ENCODE measurements around the gene ORM2. TPM values are rescaled to one million over a fixed set of nuclear protein-coding genes. Genes with fewer than 3 reads are reported as not detected.
"Not testable (repeated sequence)": the region's sequence is repeated elsewhere in the genome, so short reads cannot be mapped to it uniquely, and the experiment has no call there.

The ORM2 gene
- polyA plus RNA-seq, 3 donors = not detected

DNA sequence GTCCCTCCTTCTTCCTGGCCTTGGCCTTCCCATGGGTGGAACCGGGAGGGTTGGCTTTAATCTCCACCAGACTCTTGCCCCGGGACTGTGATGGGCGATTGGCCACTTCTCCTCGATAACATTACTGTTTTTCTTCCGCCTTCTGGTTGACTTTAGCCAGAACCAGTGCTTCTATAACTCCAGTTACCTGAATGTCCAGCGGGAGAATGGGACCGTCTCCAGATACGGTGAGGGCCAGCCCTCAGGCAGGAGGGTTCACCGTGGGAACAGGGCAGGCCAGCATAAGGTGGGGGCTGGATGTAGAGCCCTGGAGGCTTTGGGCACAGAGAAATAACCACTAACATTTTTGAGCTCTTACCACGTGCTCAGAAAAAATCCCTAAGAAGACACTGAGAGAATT lies 967 bp downstream of the ORM2 start:
- no peak for DNase-seq

DNA sequence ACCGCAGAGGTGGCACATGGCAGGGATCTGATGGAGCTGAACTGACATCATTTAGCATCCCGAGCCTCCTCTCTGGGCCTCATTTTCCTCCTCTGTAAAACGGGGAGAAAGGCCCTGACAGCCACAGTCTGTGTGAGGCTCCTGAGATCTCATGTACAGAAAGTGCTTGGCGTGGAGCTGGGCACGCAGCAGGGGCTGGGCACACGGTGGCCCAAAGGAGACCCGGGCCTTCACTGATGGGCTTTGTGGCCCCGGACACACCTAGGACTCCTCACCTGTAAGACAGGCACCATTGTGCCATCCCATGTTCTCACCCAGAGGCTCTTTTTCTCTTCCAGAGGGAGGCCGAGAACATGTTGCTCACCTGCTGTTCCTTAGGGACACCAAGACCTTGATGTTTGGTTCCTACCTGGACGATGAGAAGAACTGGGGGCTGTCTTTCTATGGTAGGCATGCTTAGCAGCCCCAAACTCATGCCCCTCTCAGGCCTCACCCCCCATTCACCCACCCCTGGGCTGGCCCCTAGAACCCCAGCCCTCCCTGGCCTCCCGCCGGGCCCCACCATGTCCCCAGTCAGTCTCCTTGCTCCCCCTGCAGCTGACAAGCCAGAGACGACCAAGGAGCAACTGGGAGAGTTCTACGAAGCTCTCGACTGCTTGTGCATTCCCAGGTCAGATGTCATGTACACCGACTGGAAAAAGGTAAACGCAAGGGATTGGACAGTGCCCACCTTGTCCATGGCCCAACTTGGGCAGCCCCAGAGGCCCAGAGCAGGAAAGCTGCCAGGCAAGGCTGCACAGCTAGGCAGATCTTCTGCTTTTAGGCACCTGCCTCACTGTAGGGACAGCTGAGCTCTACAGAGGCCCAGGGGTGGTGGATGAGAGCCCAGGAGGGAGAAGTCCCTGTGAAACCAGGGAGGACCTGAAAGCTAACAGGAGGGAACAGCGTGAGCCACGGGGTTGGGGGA lies 1.8 kb downstream of the ORM2 start:
- DNase-seq = not testable (repeated sequence)

GRCh38 chr9:114332474-114333040 lies 2.9 kb downstream of the ORM2 start:
- not testable (repeated sequence) for DNase-seq

DNA sequence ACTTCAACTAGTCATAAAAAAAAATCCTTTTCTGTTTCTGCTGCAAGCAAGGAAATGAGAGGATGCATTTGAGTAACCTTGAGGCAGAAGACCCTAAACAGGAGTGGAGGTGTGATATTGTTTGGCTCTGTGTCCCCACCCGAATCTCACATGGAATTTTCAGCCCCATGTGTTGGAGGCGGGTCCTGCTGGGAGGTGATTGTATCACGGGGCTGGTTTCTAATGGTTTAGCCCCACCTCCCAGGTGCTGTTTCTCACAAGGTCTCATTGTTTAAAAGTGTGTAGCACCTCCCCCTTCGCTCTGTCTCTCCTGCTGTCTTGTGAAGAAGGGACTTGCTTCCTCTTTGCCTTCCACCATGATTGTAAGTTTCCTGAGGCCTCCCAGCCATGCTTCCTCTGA lies 4.0 kb downstream of the ORM2 start:
- not testable (repeated sequence) for DNase-seq

GRCh38 chr9:114334490-114334889 lies 4.8 kb downstream of the ORM2 start:
- DNase-seq = no peak

GRCh38 chr9:114335745-114336144 lies 6.1 kb downstream of the ORM2 start:
- DNase-seq = no peak

- DNase-seq = no peak
These were observed 6.5 kb downstream of the ORM2 start for GRCh38 chr9:114336157-114336556.

- DNase-seq = no peak
These were observed 7.2 kb downstream of the ORM2 start for GRCh38 chr9:114336699-114337395.

DNA sequence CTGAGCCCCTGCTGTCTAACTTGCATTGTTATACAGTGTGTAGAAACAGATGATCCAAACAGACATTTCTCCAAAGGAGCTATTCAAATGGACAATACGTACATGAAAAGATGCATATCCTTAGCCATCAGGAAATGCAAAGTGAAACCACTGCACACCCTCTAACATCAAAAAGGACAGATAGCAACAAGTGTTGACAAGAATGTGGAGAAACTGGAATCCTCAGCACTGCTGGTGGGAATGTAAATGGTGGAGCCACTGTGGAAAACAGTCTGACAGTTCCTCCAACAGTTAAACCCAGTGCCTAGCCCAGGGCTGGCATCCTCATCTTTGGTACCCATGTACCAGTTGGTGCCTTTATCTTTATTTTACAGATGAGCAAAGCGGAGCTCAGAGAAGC lies 8.5 kb downstream of the ORM2 start:
- no peak for DNase-seq

DNA sequence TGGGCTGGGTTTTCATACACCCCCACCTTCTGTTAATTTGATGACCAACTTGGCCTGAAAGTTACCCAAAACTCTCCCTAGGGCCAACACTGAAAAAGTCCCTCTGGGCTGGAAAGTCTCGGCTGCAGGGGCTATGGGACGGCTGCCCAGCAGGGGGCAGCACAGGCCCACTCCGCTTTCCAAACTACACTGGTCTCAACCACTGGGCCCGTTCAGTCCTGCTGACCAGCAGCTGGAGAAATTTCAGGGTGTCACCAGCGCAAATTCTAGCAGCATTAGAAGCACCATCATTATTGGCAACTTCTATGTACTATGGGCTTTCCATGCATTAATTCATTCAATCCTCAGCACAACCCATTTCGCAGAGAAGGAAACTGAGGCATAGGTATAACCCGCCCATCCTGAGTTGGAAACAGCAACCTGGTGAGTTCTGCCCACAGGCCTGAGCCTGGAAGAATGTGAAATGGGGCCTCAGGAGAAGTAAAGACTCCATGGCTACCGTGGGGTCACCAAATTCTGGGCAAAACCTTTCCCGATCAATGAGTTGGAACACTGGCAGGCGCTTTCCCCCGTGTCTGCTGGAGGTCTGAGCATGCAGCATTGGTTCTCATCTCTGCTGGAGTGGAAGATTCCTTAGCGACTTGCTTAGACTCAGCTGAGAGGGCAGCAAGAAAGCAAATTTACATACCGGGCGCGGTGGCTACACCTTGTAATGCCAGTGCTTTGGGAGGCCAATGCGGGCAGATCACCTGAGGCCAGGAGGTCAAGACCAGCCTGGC lies 9.7 kb downstream of the ORM2 start:
- DNase-seq = no peak

GRCh38 chr9:114341152-114341830 lies 11.6 kb downstream of the ORM2 start:
- no peak for DNase-seq

GRCh38 chr9:114341991-114342390 lies 12.3 kb downstream of the ORM2 start:
- no peak for DNase-seq

DNA sequence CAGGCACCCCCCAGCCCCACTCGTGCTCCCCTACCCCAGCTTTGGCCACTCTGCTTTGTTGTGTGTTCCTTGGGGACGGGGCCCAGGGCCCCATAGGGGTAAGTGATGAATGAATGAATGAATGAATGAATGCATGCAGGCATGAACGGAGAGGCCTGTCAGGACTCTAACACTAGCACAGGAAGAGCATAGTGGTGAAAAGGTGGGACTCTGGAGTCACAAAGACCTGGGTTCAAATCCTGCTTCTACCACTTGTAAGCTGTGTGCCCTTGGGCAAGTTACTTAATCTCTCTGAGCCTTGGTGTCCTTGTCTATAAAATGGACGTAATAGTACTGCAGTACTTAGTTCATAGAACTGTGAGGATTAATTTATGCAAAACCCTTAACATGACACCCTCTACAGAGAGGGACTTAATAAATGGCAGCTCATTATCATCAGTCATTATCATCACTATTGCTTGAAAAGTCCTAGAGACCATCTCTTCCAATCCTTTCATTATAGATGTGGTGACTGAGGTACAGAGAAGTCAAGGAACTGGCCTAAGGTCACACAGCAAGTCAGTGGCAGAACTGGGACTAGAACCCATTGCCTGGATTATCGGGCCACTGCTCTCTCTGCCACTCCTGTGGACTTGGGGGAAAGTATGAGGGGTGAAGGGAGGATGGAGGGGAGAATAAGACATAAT lies 13.2 kb downstream of the ORM2 start:
- no peak for DNase-seq

GRCh38 chr9:114343471-114344187 lies 14.0 kb downstream of the ORM2 start:
- no peak for DNase-seq

DNA sequence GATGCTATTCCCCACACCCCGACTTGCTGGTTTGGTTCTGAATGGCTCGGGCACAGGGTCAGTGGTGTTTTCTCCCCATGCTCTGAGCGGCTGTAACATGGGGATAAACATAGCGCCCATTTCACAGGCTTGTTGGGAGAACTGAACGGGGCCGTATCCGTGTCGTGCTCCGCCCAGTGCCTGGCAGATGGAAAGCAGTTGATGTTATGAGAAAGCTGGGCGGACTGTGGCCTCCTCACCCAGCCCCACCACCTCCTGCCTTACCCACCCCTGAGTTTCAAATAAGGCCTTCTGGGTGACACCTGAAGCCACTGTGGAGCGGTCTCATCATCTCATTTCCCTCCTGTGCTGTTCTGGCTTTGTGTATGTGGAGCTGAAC lies 14.5 kb downstream of the ORM2 start:
- DNase-seq = no peak

DNA sequence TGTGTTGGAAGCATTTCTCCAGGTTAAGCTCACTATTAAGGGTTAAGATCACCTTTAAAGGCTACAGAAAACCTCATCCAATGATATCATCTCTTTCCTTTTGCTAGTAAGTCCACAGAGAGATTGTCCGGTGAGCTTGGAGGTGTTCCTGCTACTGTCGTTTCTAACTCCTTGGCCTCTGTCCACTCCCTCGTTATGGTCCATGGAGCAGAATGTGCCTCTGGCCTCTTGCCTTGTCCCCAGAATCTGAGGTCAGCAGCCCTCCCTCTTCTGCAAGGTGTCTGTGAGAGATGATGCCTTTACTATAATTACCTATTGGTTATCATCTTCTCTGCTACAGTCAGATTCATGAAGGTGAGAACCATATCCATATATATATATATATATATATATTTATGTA lies 15.0 kb downstream of the ORM2 start:
- no peak for DNase-seq

- DNase-seq = no peak
These were observed 15.9 kb downstream of the ORM2 start for GRCh38 chr9:114345493-114346065.

GRCh38 chr9:114346146-114346545 lies 16.5 kb downstream of the ORM2 start:
- no peak for DNase-seq

- no peak for DNase-seq
These were observed 18.0 kb downstream of the ORM2 start for GRCh38 chr9:114347675-114348074.
